NCI-H2171 treated with DMSO at 0.1 percent for 48 hours (cell line): ENCODE data around the gene CIDEB.
"Not testable (repeated sequence)": the region's sequence is repeated elsewhere in the genome, so short reads cannot be mapped to it uniquely, and the experiment has no call there.

Source experiments
- DNase-seq: peaks from one replicate; lab custom pipeline; 2025; lab: John Stamatoyannopoulos, UW

The CIDEB gene

GRCh38 chr14:24332268-24332993 lies 24.7 kb upstream of the CIDEB start:
- peak; percentile 89 for DNase-seq

DNA sequence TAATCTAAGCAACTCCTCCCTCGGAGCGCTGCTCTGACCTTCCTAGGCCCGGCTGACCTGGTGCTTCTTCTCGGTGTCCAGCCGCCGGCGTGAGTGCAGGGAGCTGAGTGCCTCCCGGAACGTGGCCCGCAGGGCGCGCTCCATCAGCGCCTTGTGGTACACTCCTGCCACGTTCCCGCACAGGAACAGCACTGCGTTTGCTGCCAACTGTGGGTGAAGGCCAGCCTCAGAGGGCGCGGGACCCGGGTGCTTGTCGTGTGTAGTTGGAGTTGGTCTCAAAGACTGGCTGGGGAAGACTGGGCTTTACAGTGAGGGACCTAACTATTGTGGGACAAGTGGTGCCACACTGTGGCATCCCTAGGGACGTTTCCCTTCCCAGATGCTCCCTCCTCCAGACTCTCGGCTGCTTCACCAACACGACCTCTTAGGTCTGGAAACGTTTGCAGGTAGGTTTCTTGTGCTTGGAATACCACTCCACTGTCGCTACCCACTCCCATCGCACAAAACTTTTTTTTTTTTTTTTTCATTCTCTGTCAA lies 24.0 kb upstream of the CIDEB start:
- no peak for DNase-seq

GRCh38 chr14:24330973-24331674 lies 23.3 kb upstream of the CIDEB start:
- no peak for DNase-seq

DNA sequence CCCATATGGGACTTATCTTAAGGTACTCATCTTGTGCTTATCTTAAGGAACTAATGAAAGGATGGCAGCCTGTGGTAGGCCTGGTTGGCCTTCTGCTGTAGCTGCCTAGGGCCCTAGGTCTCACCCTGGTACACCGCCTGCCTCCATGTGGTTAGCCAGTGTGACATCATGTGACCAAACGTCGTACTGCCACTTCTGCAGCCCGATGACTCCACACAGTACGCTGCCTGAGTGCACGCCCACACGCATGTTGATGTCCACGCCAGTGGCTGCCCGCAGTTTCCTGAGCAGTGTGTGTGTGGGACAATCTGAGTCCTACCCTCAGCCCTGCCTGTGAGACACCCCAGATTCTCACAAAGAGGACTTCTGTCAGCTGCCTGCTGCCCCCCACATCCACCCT lies 22.0 kb upstream of the CIDEB start:
- DNase-seq, result no peak

DNA sequence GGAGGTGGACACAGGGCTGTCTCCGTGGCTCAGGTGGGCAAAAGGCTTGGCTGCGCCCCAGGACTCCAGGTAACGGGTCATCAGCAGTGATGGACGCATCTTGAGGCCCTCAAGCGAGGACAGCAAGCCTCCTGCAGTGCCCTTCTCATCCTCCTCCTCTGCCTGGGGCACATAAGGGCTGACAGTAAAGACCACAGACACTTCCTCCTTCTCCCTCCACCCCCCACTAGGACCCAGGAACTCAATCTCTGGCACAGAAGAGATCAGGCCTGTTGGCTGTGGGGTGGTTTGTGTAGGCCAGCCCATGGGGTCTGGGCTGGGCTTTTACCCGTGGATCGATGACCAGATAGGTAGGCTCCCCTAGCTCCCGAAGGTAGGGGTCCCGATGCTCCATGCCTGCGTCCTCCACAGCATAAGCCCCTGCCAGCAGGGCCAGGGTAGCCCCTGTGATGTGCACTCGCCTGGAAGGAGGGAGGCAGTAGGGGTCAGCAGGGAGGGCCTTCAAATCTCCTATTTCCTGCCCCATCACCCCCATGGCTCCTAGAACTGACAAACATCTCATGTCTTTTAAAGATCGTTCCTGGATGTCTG lies 21.4 kb upstream of the CIDEB start:
- DNase-seq, result no peak

- DNase-seq, result not testable (repeated sequence)
Observed at GRCh38 chr14:24327914-24328313, 20.1 kb upstream of the CIDEB start.

GRCh38 chr14:24327303-24327702 lies 19.5 kb upstream of the CIDEB start:
- no peak for DNase-seq

DNA sequence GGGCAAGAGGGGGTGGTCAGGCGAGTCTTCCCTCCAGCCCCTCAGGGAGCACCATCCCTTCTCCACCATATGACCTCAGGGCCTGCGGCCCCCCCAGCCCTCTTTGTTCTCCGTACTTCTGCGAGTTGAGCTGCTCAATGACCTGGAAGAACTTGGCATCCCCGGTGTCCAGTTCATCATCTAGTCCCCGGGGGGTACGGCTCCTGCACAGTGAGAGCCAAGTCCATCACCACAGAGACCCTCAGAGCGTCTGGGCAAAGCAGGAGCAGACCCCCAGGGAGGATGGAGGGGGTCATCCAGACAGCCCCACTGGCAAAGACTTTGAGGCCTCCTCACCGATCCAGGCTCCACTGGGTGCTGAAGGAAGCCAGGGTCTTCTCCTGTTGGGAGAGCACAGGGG lies 18.2 kb upstream of the CIDEB start:
- DNase-seq, result no peak

- DNase-seq, result no peak
Observed at GRCh38 chr14:24325041-24325530, 17.3 kb upstream of the CIDEB start.

- DNase-seq, result no peak
Observed at GRCh38 chr14:24324024-24324423, 16.2 kb upstream of the CIDEB start.

DNA sequence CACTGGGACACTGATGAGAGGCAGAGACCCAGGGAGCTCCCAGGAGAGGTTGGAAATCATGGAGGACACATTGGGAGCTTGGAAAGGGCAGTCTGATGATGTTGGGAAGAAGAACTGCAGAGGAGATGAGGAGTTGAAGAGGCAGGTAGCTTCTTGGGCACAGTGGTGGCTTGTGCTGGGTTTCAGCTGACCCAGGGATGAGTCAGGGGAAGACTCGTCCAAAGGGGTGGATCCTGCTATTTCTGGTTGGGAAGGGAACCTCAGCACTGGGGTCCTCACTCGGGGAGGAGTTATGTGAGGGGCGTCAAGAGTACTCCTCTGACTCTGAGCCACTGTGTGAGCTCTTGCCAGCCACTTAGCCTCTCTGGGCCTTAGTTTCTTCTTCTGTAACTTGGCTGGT lies 15.6 kb upstream of the CIDEB start:
- no peak for DNase-seq

DNA sequence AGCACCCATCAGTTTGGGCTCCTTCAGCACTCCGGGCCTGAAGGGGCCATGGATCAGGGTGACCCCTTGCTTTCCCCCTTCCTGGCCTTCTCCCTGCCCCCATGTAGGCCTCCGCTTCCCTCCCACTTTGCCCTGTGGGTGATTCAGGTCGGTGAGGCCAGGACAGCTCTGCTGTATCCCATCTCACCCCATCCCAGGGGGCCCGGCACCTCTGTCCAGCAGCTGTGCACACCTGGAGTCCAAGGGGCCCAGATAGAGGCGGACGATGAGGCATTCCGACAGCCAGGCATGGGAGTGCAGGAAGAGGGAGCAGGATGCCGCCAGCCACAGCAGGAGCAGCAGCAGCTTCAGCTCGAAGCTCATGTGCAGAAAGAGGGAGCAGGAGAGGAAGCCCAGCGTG lies 14.9 kb upstream of the CIDEB start:
- DNase-seq, result no peak

DNA sequence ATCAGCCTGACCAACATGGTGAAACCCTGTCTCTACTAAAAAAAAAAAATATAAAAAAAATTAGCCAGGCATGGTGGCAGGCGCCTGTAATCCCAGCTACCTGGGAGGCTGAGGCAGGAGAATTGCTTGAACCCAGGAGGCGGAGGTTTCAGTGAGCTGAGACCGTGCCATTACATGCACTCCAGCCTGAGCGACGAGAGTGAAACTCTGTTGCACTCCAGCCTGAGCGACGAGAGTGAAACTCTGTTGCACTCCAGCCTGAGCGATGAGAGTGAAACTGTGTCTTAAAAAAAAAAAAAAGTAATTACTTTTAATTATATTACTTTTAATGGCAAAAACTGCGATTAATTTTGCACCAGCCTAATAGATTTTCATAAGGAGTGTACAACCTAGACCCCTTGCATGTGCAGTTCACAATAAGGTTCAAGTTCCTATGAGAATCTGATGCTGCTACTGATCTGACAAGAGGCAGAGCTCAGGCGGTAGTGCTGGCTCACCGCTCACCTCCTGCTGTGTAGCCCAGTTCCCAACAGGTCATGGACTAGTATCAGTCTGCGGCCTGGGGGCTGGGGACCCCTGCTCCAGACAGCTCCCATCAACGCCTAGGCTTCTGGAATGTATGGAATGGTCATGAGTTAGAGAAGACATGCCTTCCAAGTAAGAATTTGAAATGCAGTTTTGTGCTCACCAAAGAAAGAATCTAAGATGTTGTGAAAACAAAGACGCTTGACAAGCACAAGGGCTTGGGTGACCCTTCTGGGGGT lies 13.6 kb upstream of the CIDEB start:
- DNase-seq, result no peak

GRCh38 chr14:24317141-24317928 lies 9.6 kb upstream of the CIDEB start:
- DNase-seq, result no peak

- DNase-seq, result no peak
Observed at GRCh38 chr14:24316597-24316950, 8.8 kb upstream of the CIDEB start.

GRCh38 chr14:24315807-24316596 lies 8.2 kb upstream of the CIDEB start:
- no peak for DNase-seq

DNA sequence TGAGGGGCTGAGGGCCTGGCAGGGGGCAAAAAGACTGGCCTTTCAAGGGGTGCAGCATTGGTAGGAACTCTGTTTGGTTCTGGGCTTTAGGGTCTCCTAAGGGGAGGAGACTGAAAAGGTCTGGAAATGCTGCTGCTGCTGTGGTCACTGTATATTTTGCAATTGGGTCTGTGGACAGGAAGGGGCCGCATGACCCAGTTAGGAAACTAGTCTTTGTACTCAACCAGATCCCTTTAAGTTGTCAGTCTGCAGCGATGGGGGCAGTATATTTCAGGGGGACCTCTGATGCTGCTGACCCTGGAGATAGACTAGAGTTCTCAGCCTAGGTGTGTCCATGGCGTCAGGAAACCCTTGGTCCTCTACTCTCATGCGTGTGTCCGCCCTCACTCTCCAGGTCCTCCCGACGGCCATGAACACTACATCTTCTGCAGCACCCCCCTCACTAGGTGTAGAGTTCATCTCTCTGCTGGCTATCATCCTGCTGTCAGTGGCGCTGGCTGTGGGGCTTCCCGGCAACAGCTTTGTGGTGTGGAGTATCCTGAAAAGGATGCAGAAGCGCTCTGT lies 7.5 kb upstream of the CIDEB start:
- no peak for DNase-seq

GRCh38 chr14:24314377-24315193 lies 6.8 kb upstream of the CIDEB start:
- DNase-seq, result no peak

- no peak for DNase-seq
Observed at GRCh38 chr14:24313913-24314312, 6.1 kb upstream of the CIDEB start.
